WTC11 (cell line): ENCODE data around the gene NCBP1. TPM values are rescaled to one million over a fixed set of nuclear protein-coding genes. Genes with fewer than 3 reads are reported as not detected.

Source experiments
- ATAC-seq: fragments of 200-7000 bp; cut with Tn5 transposase; 2 replicates; pipeline ENCODE4 v1.10.0; 2021; ENCODE audit warnings: mild to moderate bottlenecking, moderate library complexity
- CTCF ChIA-PET: fragments of 300-600 bp; sonication (Branson Sonifier 250); formaldehyde crosslinking; loops from one replicate; lab custom pipeline; 2021; ENCODE audit warnings: antibody characterized with exemption; lab: Charles Lee
- POLR2A ChIA-PET: fragments of 350-600 bp; sonication (Branson Sonifier 250); formaldehyde crosslinking; loops from one replicate; lab custom pipeline; 2021; ENCODE audit warnings: antibody characterized with exemption; lab: Charles Lee
- DNase-seq: peaks from one replicate; pipeline ENCODE4 v3.0.0; 2021; ENCODE audit warnings: low spot score
- H3K27ac Mint-ChIP-seq: 2 replicates; pipeline ENCODE4 v1.8.0; 2021; ENCODE audit warnings: mixed read lengths
- H3K27me3 Mint-ChIP-seq: 2 replicates; pipeline ENCODE4 v1.8.0; 2021; ENCODE audit warnings: low read depth, mild to moderate bottlenecking, moderate library complexity, mixed read lengths
- H3K36me3 Mint-ChIP-seq: 2 replicates; pipeline ENCODE4 v1.8.0; 2021; ENCODE audit warnings: mixed read lengths
- H3K4me1 Mint-ChIP-seq: 2 replicates; pipeline ENCODE4 v1.8.0; 2022; ENCODE audit warnings: mixed read lengths
- H3K4me3 Mint-ChIP-seq: 2 replicates; pipeline ENCODE4 v1.8.0; 2021; ENCODE audit warnings: mild to moderate bottlenecking, moderate library complexity, mixed read lengths
- H3K9me3 Mint-ChIP-seq: 2 replicates; pipeline ENCODE4 v1.8.0; 2021; ENCODE audit warnings: mixed read lengths
- CBFB ChIP-seq: sonication (generic); formaldehyde crosslinking; IDR thresholded peaks from 2 replicates; pipeline ENCODE4 v1.8.1; 2022; ENCODE audit warnings: mild to moderate bottlenecking, low read depth, missing genetic modification reagents
- CREB1 ChIP-seq: sonication (generic); formaldehyde crosslinking; IDR thresholded peaks from 2 replicates; pipeline ENCODE4 v1.8.0; 2023; ENCODE audit warnings: mild to moderate bottlenecking, missing genetic modification reagents
- FOXK1 ChIP-seq: sonication (generic); formaldehyde crosslinking; IDR thresholded peaks from 2 replicates; pipeline ENCODE4 v1.8.0; 2022; ENCODE audit warnings: mild to moderate bottlenecking, moderate library complexity, missing genetic modification reagents
- JAZF1 ChIP-seq: fragments of 250-450 bp; sonication (Bioruptor Pico); IDR thresholded peaks from 2 replicates; pipeline ENCODE4 v1.9.0; 2021; ENCODE audit warnings: moderate library complexity, mild to moderate bottlenecking, inconsistent platforms
- JUN ChIP-seq: sonication (generic); formaldehyde crosslinking; IDR thresholded peaks from 2 replicates; pipeline ENCODE4 v1.8.0; 2023; ENCODE audit warnings: mild to moderate bottlenecking, missing genetic modification reagents
- MXD4 ChIP-seq: fragments of 250-450 bp; sonication (Bioruptor Pico); IDR thresholded peaks from 2 replicates; pipeline ENCODE4 v1.8.0; 2021; ENCODE audit warnings: mild to moderate bottlenecking, moderate library complexity, borderline replicate concordance
- MYBL2 ChIP-seq: sonication (generic); formaldehyde crosslinking; IDR thresholded peaks from 2 replicates; pipeline ENCODE4 v1.8.1; 2023; ENCODE audit warnings: mild to moderate bottlenecking, moderate library complexity, missing genetic modification reagents
- NFYB ChIP-seq: sonication (generic); formaldehyde crosslinking; conservative IDR thresholded peaks from 2 replicates; pipeline ENCODE4 v1.8.0; 2022; ENCODE audit warnings: low read depth, missing genetic modification reagents
- NR3C1 ChIP-seq: sonication (generic); formaldehyde crosslinking; conservative IDR thresholded peaks from 2 replicates; pipeline ENCODE4 v1.8.1; 2023; ENCODE audit warnings: low read depth, mild to moderate bottlenecking, missing genetic modification reagents
- TEAD1 ChIP-seq: sonication (generic); formaldehyde crosslinking; IDR thresholded peaks from 2 replicates; pipeline ENCODE4 v1.8.0; 2022; ENCODE audit warnings: mild to moderate bottlenecking, missing genetic modification reagents
- TEAD4 ChIP-seq: sonication (generic); formaldehyde crosslinking; IDR thresholded peaks from 2 replicates; pipeline ENCODE4 v1.8.0; 2022; ENCODE audit warnings: mild to moderate bottlenecking, missing genetic modification reagents
- TP53 ChIP-seq: sonication (generic); formaldehyde crosslinking; IDR thresholded peaks from 2 replicates; pipeline ENCODE4 v1.8.1; 2023; ENCODE audit warnings: mild to moderate bottlenecking, missing genetic modification reagents
- ZNF121 ChIP-seq: sonication (generic); formaldehyde crosslinking; IDR thresholded peaks from 2 replicates; pipeline ENCODE4 v1.8.0; 2023; ENCODE audit warnings: missing genetic modification reagents
- ZNF219 ChIP-seq: sonication (generic); formaldehyde crosslinking; IDR thresholded peaks from 2 replicates; pipeline ENCODE4 v1.8.0; 2023; ENCODE audit warnings: missing genetic modification reagents, mild to moderate bottlenecking, borderline replicate concordance
- ZNF232 ChIP-seq: sonication (generic); formaldehyde crosslinking; IDR thresholded peaks from 2 replicates; pipeline ENCODE4 v1.8.0; 2022; ENCODE audit warnings: mild to moderate bottlenecking, missing genetic modification reagents
- total RNA-seq: library from RNA; stranded (reverse); gene quantifications from 3 replicates; pipeline ENCODE4 v1.2.3, GENCODE V29; 2021
- TF ChIP-seq, protein P1 (sequence below): sonication (generic); formaldehyde crosslinking; IDR thresholded peaks from 2 replicates; pipeline ENCODE4 v1.8.0; 2022; ENCODE audit warnings: mild to moderate bottlenecking, missing genetic modification reagents
- TF ChIP-seq, protein P2 (sequence below): sonication (generic); formaldehyde crosslinking; conservative IDR thresholded peaks from 2 replicates; pipeline ENCODE4 v1.8.1; 2023; ENCODE audit warnings: mild to moderate bottlenecking, low read depth, missing genetic modification reagents, moderate library complexity
- TF ChIP-seq, protein P3 (sequence below): sonication (generic); formaldehyde crosslinking; IDR thresholded peaks from 2 replicates; pipeline ENCODE4 v1.8.0; 2023; ENCODE audit warnings: missing genetic modification reagents
- TF ChIP-seq, protein P4 (sequence below): fragments of 250-450 bp; sonication (Bioruptor Pico); IDR thresholded peaks from 2 replicates; pipeline ENCODE4 v1.8.0; 2021; ENCODE audit warnings: mild to moderate bottlenecking
- TF ChIP-seq, protein P5 (sequence below): sonication (generic); formaldehyde crosslinking; IDR thresholded peaks from 2 replicates; pipeline ENCODE4 v1.8.0; 2023; ENCODE audit warnings: mild to moderate bottlenecking, missing genetic modification reagents

The NCBP1 gene
- total RNA-seq, 1 experiment from 2014 or later, result 61.1 TPM

DNA sequence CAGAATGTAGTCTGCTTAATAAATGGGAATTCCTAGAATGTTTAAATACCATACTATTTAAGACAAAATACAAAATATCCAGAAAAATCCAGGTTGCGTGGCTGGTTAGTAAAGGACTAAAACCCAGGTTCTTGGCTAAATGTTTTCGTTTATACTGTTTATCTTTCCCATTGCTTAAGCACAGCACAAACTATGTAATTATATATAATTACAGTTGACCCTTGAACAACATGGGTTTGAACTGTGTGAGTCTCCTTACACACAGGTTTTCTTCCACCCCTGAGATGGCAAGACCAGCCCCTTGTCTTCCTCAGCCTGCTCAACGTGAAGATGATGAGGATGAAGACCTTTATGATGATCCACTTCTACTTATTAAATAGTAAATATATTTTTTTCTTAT, 38.8 kb downstream of the NCBP1 start:
- CTCF ChIA-PET, result no interaction called here

DNA sequence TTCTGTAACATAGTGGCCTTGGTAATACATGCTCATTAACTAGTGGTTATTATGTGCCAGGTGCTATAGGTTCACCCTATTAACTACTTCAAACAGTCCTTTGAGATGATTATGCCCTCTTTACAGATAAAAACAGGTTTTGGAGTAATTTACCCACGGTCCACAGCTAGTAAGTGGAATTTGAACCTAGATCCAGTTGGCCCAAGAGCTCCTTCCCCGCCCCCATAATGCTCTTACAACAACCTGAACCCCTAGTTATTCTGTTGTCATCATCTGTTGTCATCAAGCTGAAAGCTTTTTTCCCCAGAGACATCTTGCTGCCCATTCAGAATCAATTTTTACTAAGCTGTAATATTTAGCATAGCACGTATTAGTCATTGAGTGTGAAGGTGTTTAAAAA, 40.3 kb downstream of the NCBP1 start:
- H3K4me1 Mint-ChIP-seq, result no peaks in the 10 kb centered on the region
- no peak for DNase-seq
- TF ChIP-seq, protein P1, sequence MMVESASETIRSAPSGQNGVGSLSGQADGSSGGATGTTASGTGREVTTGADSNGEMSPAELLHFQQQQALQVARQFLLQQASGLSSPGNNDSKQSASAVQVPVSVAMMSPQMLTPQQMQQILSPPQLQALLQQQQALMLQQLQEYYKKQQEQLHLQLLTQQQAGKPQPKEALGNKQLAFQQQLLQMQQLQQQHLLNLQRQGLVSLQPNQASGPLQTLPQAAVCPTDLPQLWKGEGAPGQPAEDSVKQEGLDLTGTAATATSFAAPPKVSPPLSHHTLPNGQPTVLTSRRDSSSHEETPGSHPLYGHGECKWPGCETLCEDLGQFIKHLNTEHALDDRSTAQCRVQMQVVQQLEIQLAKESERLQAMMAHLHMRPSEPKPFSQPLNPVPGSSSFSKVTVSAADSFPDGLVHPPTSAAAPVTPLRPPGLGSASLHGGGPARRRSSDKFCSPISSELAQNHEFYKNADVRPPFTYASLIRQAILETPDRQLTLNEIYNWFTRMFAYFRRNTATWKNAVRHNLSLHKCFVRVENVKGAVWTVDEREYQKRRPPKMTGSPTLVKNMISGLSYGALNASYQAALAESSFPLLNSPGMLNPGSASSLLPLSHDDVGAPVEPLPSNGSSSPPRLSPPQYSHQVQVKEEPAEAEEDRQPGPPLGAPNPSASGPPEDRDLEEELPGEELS, result no peak
- TF ChIP-seq TEAD4 (no peak), CREB1 (CRISPR knock-in tag) (no peak), ZNF219 (no peak), MXD4 (CRISPR knock-in tag) (no peak)
- TF ChIP-seq, protein P2, sequence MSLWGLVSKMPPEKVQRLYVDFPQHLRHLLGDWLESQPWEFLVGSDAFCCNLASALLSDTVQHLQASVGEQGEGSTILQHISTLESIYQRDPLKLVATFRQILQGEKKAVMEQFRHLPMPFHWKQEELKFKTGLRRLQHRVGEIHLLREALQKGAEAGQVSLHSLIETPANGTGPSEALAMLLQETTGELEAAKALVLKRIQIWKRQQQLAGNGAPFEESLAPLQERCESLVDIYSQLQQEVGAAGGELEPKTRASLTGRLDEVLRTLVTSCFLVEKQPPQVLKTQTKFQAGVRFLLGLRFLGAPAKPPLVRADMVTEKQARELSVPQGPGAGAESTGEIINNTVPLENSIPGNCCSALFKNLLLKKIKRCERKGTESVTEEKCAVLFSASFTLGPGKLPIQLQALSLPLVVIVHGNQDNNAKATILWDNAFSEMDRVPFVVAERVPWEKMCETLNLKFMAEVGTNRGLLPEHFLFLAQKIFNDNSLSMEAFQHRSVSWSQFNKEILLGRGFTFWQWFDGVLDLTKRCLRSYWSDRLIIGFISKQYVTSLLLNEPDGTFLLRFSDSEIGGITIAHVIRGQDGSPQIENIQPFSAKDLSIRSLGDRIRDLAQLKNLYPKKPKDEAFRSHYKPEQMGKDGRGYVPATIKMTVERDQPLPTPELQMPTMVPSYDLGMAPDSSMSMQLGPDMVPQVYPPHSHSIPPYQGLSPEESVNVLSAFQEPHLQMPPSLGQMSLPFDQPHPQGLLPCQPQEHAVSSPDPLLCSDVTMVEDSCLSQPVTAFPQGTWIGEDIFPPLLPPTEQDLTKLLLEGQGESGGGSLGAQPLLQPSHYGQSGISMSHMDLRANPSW, result no peak
- TF ChIP-seq, protein P3, sequence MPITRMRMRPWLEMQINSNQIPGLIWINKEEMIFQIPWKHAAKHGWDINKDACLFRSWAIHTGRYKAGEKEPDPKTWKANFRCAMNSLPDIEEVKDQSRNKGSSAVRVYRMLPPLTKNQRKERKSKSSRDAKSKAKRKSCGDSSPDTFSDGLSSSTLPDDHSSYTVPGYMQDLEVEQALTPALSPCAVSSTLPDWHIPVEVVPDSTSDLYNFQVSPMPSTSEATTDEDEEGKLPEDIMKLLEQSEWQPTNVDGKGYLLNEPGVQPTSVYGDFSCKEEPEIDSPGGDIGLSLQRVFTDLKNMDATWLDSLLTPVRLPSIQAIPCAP (CRISPR knock-in tag), result no peak
- CTCF ChIA-PET, result no interaction called here
- no peaks in the 10 kb centered on the region for H3K27me3 Mint-ChIP-seq
- H3K4me3 Mint-ChIP-seq, result no peak overlapping the region
- H3K36me3 Mint-ChIP-seq, result peaks cover 57% of the 10 kb centered on the region
- H3K9me3 Mint-ChIP-seq, result no peaks in the 10 kb centered on the region
- no peak for ATAC-seq
- H3K27ac Mint-ChIP-seq, result no peak overlapping the region
- POLR2A ChIA-PET, result no interaction called here

More for the DNA sequence above, 38.8 kb downstream of the NCBP1 start:
- Mint-ChIP-seq H3K4me1 (no peaks in the 10 kb centered on the region), H3K9me3 (no peaks in the 10 kb centered on the region), H3K36me3 (peaks cover 66% of the 10 kb centered on the region), H3K27ac (no peak overlapping the region), H3K27me3 (no peaks in the 10 kb centered on the region), H3K4me3 (no peak overlapping the region)
- no peak for ATAC-seq
- POLR2A ChIA-PET, result no interaction called here
- no peak for DNase-seq
- TF ChIP-seq FOXK1 (no peak), MXD4 (CRISPR knock-in tag) (no peak), ZNF121 (CRISPR knock-in tag) (no peak), JAZF1 (CRISPR knock-in tag) (no peak), MYBL2 (CRISPR knock-in tag) (no peak), TP53 (CRISPR knock-in tag) (no peak), TEAD1 (CRISPR knock-in tag) (no peak), ZNF219 (no peak), JUN (no peak), ZNF232 (no peak), NR3C1 (no peak), NFYB (CRISPR knock-in tag) (no peak), CBFB (no peak)
- TF ChIP-seq, protein P2, result no peak
- TF ChIP-seq, protein P4, sequence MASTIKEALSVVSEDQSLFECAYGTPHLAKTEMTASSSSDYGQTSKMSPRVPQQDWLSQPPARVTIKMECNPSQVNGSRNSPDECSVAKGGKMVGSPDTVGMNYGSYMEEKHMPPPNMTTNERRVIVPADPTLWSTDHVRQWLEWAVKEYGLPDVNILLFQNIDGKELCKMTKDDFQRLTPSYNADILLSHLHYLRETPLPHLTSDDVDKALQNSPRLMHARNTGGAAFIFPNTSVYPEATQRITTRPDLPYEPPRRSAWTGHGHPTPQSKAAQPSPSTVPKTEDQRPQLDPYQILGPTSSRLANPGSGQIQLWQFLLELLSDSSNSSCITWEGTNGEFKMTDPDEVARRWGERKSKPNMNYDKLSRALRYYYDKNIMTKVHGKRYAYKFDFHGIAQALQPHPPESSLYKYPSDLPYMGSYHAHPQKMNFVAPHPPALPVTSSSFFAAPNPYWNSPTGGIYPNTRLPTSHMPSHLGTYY (CRISPR knock-in tag), result no peak
- TF ChIP-seq, protein P5, sequence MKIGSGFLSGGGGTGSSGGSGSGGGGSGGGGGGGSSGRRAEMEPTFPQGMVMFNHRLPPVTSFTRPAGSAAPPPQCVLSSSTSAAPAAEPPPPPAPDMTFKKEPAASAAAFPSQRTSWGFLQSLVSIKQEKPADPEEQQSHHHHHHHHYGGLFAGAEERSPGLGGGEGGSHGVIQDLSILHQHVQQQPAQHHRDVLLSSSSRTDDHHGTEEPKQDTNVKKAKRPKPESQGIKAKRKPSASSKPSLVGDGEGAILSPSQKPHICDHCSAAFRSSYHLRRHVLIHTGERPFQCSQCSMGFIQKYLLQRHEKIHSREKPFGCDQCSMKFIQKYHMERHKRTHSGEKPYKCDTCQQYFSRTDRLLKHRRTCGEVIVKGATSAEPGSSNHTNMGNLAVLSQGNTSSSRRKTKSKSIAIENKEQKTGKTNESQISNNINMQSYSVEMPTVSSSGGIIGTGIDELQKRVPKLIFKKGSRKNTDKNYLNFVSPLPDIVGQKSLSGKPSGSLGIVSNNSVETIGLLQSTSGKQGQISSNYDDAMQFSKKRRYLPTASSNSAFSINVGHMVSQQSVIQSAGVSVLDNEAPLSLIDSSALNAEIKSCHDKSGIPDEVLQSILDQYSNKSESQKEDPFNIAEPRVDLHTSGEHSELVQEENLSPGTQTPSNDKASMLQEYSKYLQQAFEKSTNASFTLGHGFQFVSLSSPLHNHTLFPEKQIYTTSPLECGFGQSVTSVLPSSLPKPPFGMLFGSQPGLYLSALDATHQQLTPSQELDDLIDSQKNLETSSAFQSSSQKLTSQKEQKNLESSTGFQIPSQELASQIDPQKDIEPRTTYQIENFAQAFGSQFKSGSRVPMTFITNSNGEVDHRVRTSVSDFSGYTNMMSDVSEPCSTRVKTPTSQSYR, result no peak
